IMR-90 (cell line): ENCODE data around the gene ADRA2C. TPM values are rescaled to one million over a fixed set of nuclear protein-coding genes. Genes with fewer than 3 reads are reported as not detected.

Experiments
- ATAC-seq: fragments of 200-7000 bp; cut with Tn5 transposase; 2 replicates; pipeline ENCODE4 v1.9.1; 2020; ENCODE audit warnings: low read depth, mild to moderate bottlenecking, moderate library complexity
- BruUV-seq: library from RNA; stranded (reverse); fragments of 400-500 nt; replicated peaks from 2 replicates; lab custom pipeline; 2021; lab: Mats Ljungman, UMichigan
- CTCF ChIA-PET: fragments of 300-600 bp; formaldehyde crosslinking; extraction: SDS; loops from one replicate; lab custom pipeline; 2021; ENCODE audit warnings: antibody characterized with exemption; lab: Yijun Ruan, JAX
- POLR2A ChIA-PET: fragments of 300-600 bp; sonication (Branson Sonifier 250); formaldehyde crosslinking; loops from one replicate; lab custom pipeline; 2022; ENCODE audit warnings: antibody characterized with exemption; ENCODE audit not compliant: unreplicated experiment; lab: Charles Lee
- DNase-seq: peaks from one replicate; pipeline ENCODE4 v3.0.0; 2013
- H2AFZ ChIP-seq: replicated peaks from 2 replicates; pipeline ENCODE3; 2013; ENCODE audit warnings: low read length, mild to moderate bottlenecking; ENCODE audit not compliant: poor library complexity
- H2AK5ac ChIP-seq: 2 replicates; pipeline ENCODE4 v1.6.1; 2013; ENCODE audit warnings: low read depth, low read length, inconsistent platforms
- H2AK9ac ChIP-seq: replicated peaks from 2 replicates; pipeline ENCODE3; 2013; ENCODE audit warnings: mild to moderate bottlenecking, low read depth, low read length, moderate library complexity; ENCODE audit not compliant: poor library complexity
- H2BK120ac ChIP-seq: 2 replicates; pipeline ENCODE4 v1.6.1; 2013; ENCODE audit warnings: low read depth, low read length, inconsistent platforms
- H2BK15ac ChIP-seq: 3 replicates; pipeline ENCODE4 v1.6.1; 2013; ENCODE audit warnings: low read depth, low read length, inconsistent platforms
- H2BK20ac ChIP-seq: 2 replicates; pipeline ENCODE4 v1.6.1; 2013; ENCODE audit warnings: low read depth, mild to moderate bottlenecking, inconsistent platforms, low read length, moderate library complexity
- H2BK5ac ChIP-seq: 2 replicates; pipeline ENCODE4 v1.6.1; 2013; ENCODE audit warnings: mild to moderate bottlenecking, low read depth, low read length, inconsistent platforms; ENCODE audit not compliant: poor library complexity, severe bottlenecking
- H3K14ac ChIP-seq: replicated peaks from 2 replicates; pipeline ENCODE4 v1.6.1; 2013; ENCODE audit warnings: low read depth, low read length, inconsistent platforms
- H3K18ac ChIP-seq: 2 replicates; pipeline ENCODE4 v1.6.1; 2013; ENCODE audit warnings: low read depth, low read length, control low read depth
- H3K23ac ChIP-seq: 2 replicates; pipeline ENCODE4 v1.6.1; 2013; ENCODE audit warnings: low read depth, low read length, inconsistent platforms
- H3K27ac ChIP-seq: 2 replicates; pipeline ENCODE4 v1.5.1; 2013; ENCODE audit warnings: mild to moderate bottlenecking, control low read depth, low read length; ENCODE audit not compliant: insufficient read depth
- H3K27me3 ChIP-seq: 2 replicates; pipeline ENCODE4 v1.6.1; 2013; ENCODE audit warnings: low read length; ENCODE audit not compliant: control insufficient read depth, insufficient read depth
- H3K36me3 ChIP-seq: 2 replicates; pipeline ENCODE4 v1.6.1; 2013; ENCODE audit warnings: low read length, mixed read lengths; ENCODE audit not compliant: control insufficient read depth, insufficient read depth
- H3K4ac ChIP-seq: 2 replicates; pipeline ENCODE4 v1.6.1; 2013; ENCODE audit warnings: low read depth, low read length, inconsistent platforms
- H3K4me1 ChIP-seq: 2 replicates; pipeline ENCODE4 v1.6.1; 2013; ENCODE audit warnings: low read length, mixed read lengths; ENCODE audit not compliant: control insufficient read depth, insufficient read depth
- H3K4me2 ChIP-seq: 2 replicates; pipeline ENCODE4 v1.6.1; 2013; ENCODE audit warnings: low read depth, mild to moderate bottlenecking, control low read depth, low read length, moderate library complexity
- H3K4me3 ChIP-seq: 2 replicates; pipeline ENCODE4 v1.5.1; 2013; ENCODE audit warnings: low read depth, mild to moderate bottlenecking, control low read depth, low read length, moderate library complexity; ENCODE audit not compliant: insufficient read depth
- H3K56ac ChIP-seq: 2 replicates; pipeline ENCODE4 v1.6.1; 2013; ENCODE audit warnings: low read length, inconsistent platforms; ENCODE audit not compliant: insufficient read depth; ENCODE audit errors: extremely low read depth
- H3K79me1 ChIP-seq, 2 experiments: 2 replicates each; pipeline ENCODE4 v1.6.1; 2013; ENCODE audit warnings: low read length in 2 of 2, inconsistent platforms in 1 of 2, low read depth in 1 of 2
- H3K9ac ChIP-seq: 2 replicates; pipeline ENCODE4 v1.6.1; 2013; ENCODE audit warnings: low read depth, low read length, control low read depth
- H3K9me1 ChIP-seq: 2 replicates; pipeline ENCODE4 v1.6.1; 2013; ENCODE audit warnings: low read length, inconsistent platforms; ENCODE audit not compliant: insufficient read depth
- H3K9me3 ChIP-seq: 2 replicates; pipeline ENCODE4 v1.6.1; 2013; ENCODE audit warnings: low read length; ENCODE audit not compliant: control insufficient read depth, insufficient read depth
- H4K20me1 ChIP-seq: 2 replicates; pipeline ENCODE4 v1.6.1; 2013; ENCODE audit warnings: low read length, inconsistent platforms; ENCODE audit not compliant: insufficient read depth
- H4K5ac ChIP-seq: 2 replicates; pipeline ENCODE4 v1.6.1; 2013; ENCODE audit warnings: mild to moderate bottlenecking, low read depth, low read length, control low read depth
- H4K8ac ChIP-seq, 2 experiments: 2 replicates each; pipeline ENCODE4 v1.6.1; 2013; ENCODE audit warnings: low read depth in 2 of 2, low read length in 2 of 2, control low read depth in 1 of 2, inconsistent platforms in 1 of 2
- H4K91ac ChIP-seq: 2 replicates; pipeline ENCODE4 v1.6.1; 2013; ENCODE audit warnings: low read depth, low read length, inconsistent platforms; ENCODE audit not compliant: insufficient read depth
- CHD1 ChIP-seq: IDR thresholded peaks from 2 replicates; pipeline ENCODE4 v1.6.1; 2012; ENCODE audit warnings: low read depth, low read length, improper control_type of control experiment
- CTCF ChIP-seq: conservative IDR thresholded peaks from 2 replicates; pipeline ENCODE4 v1.5.1; 2012; ENCODE audit warnings: mild to moderate bottlenecking, low read depth, low read length, improper control_type of control experiment
- ELK1 ChIP-seq: fragments of 150-350 bp; IDR thresholded peaks from 2 replicates; pipeline ENCODE4 v1.6.1; 2016; ENCODE audit warnings: low read depth, mild to moderate bottlenecking, low read length, moderate library complexity, borderline replicate concordance
- FOS ChIP-seq: fragments of 150-350 bp; IDR thresholded peaks from 2 replicates; pipeline ENCODE4 v1.6.1; 2016; ENCODE audit warnings: low read depth, low read length
- MAFK ChIP-seq: IDR thresholded peaks from 2 replicates; pipeline ENCODE4 v1.6.1; 2012; ENCODE audit warnings: low read depth, low read length, improper control_type of control experiment
- MXI1 ChIP-seq: IDR thresholded peaks from 2 replicates; pipeline ENCODE4 v1.6.1; 2012; ENCODE audit warnings: low read depth, mild to moderate bottlenecking, low read length, moderate library complexity, borderline replicate concordance
- NFE2L2 ChIP-seq: fragments of 150-350 bp; IDR thresholded peaks from 2 replicates; pipeline ENCODE4 v1.6.1; 2016; ENCODE audit warnings: low read depth, mild to moderate bottlenecking, low read length
- RAD21 ChIP-seq: IDR thresholded peaks from 2 replicates; pipeline ENCODE4 v1.6.1; 2012; ENCODE audit warnings: low read length, improper control_type of control experiment
- SMC3 ChIP-seq: fragments of 150-350 bp; IDR thresholded peaks from 2 replicates; pipeline ENCODE4 v1.6.1; 2016; ENCODE audit warnings: low read depth, mild to moderate bottlenecking, antibody characterized with exemption, low read length, moderate library complexity
- USF2 ChIP-seq: fragments of 150-350 bp; IDR thresholded peaks from 2 replicates; pipeline ENCODE4 v1.6.1; 2017; ENCODE audit warnings: mild to moderate bottlenecking, antibody characterized with exemption, low read length, low read depth
- WGBS, 2 experiments: methylation state at CpG; one replicate each; pipeline versions ENCODE4 v1.1.5 to v1.1.7; 2013; ENCODE audit warnings: missing lambda C conversion rate in 2 of 2; ENCODE audit not compliant: insufficient read length in 1 of 2; ENCODE audit errors: extremely low coverage in 2 of 2; 5-methylcytosine and 5-hydroxymethylcytosine counted together
- dilution Hi-C: fragments of 300-500 bp; cut with HindIII; formaldehyde crosslinking; loops from one replicate; pipeline ENCODE4 v1.14.3; 2018; ENCODE audit warnings: low sequenced_read_pairs; ENCODE audit not compliant: unreplicated experiment
- in situ Hi-C: fragments of 300-500 bp; cut with MboI; formaldehyde crosslinking; loops from 3 replicates; pipeline ENCODE4 v1.14.3; 2019; ENCODE audit warnings: low sequenced_read_pairs, inconsistent platforms, mixed read lengths
- intact Hi-C: fragments of 100-400 bp; cut with micrococcal nuclease; formaldehyde crosslinking; loops from 2 replicates; pipeline ENCODE4 v1.10.0; 2022
- polyA plus RNA-seq, 3 experiments: library from polyadenylated mRNA; depleted of rRNA; stranded (reverse); fragments of >200 nt; gene quantifications; 2 replicates each; pipeline ENCODE4 v1.2.3, GENCODE V29; 2012; ENCODE audit warnings: low replicate concordance in 1 of 3
- total RNA-seq: library from RNA; depleted of rRNA; stranded (reverse); fragments of >200 nt; gene quantifications from 2 replicates; pipeline ENCODE4 v1.2.3, GENCODE V29; 2012

The ADRA2C gene
- total and polyA plus RNA-seq, 2 of the 4 experiments (the other 2 are of a cell fraction), result under 0.01 to 0.14 TPM

GRCh38 chr4:3747581-3747904, 18.6 kb upstream of the ADRA2C start:
- H4K91ac ChIP-seq, result no peak overlapping the region
- no peak overlapping the region for H2BK120ac ChIP-seq
- in situ Hi-C loops, result no loop called here
- ChIA-PET CTCF (interaction anchor here (0.7 to 1.0 kb wide), 2 partner anchors 18 to 195 kb away, joined by 3 to 4 read pairs; no protein-coding TSS in a partner anchor), POLR2A (no interaction called here)
- TF ChIP-seq MAFK (no peak), ELK1 (no peak), RAD21 (no peak), CTCF (peak; percentile 27; the same call in 1 of the 2 replicates), FOS (no peak), NFE2L2 (no peak), MXI1 (no peak), CHD1 (no peak), USF2 (no peak), SMC3 (0 out of 2 replicates have a peak, but pooled peaks have one; percentile 3)
- H4K8ac ChIP-seq, result no peak overlapping the region
- no peaks in the 10 kb centered on the region for H3K9me1 ChIP-seq
- no peak overlapping the region for H3K27ac ChIP-seq
- H2AK9ac ChIP-seq, result no peak overlapping the region
- H2BK5ac ChIP-seq, result no peak overlapping the region
- H3K14ac ChIP-seq, result no peak overlapping the region
- no peak overlapping the region for H3K18ac ChIP-seq
- no peaks in the 10 kb centered on the region for H3K79me1 ChIP-seq
- H3K56ac ChIP-seq, result no peak overlapping the region
- intact Hi-C loops, result no loop called here
- no peak overlapping the region for H3K4me3 ChIP-seq
- no peak overlapping the region for H3K4me2 ChIP-seq
- no peak overlapping the region for H2AK5ac ChIP-seq
- no peak overlapping the region for H2BK20ac ChIP-seq
- no peaks in the 10 kb centered on the region for H3K4me1 ChIP-seq
- no peak overlapping the region for H3K23ac ChIP-seq
- H3K9ac ChIP-seq, result no peak overlapping the region
- no peak overlapping the region for H3K4ac ChIP-seq
- H3K36me3 ChIP-seq, result no peaks in the 10 kb centered on the region
- H2AFZ ChIP-seq, result no peak overlapping the region
- peaks cover 5% of the 10 kb centered on the region for H3K9me3 ChIP-seq
- no peak overlapping the region for H2BK15ac ChIP-seq
- dilution Hi-C loops, result no loop called here
- no peak for ATAC-seq
- H4K20me1 ChIP-seq, result no peaks in the 10 kb centered on the region
- peaks cover 69% of the 10 kb centered on the region for H3K27me3 ChIP-seq
- WGBS, 2 experiments, result no CpG with 5 or more reads among the region's 16 CpGs
- no peak for DNase-seq
- no TSS peak for BruUV-seq
- H4K5ac ChIP-seq, result no peak overlapping the region
